Natural killer cell (primary cell): Measurements from ENCODE around the gene STX8. TPM values are rescaled to one million over a fixed set of nuclear protein-coding genes. Genes with fewer than 3 reads are reported as not detected.
"Not testable (repeated sequence)": the region's sequence is repeated elsewhere in the genome, so short reads cannot be mapped to it uniquely, and the experiment has no call there.

Experiments
- ATAC-seq, 3 donors: fragments of 150-1000 bp in 2 of 3; fragments of 200-7000 bp in 1 of 3; cut with Tn5 transposase; 1 replicate in 1 of 3; 2 replicates in 2 of 3; pipeline ENCODE4 v1.10.0; 2021; ENCODE audit warnings: mild to moderate bottlenecking in 2 of 3, moderate library complexity in 2 of 3
- DNase-seq, 2 donors: peaks; one replicate each; pipeline versions ENCODE4 v3.0.0 to v3.0.0-alpha.2; 2013 to 2021; ENCODE audit warnings: mixed read lengths in 1 of 2
- H3K27ac ChIP-seq: one replicate; pipeline ENCODE4 v1.5.1; 2013; ENCODE audit warnings: mild to moderate bottlenecking, low read length
- H3K27me3 ChIP-seq: one replicate; pipeline ENCODE4 v1.6.1; 2013; ENCODE audit warnings: low read length; ENCODE audit not compliant: control insufficient read depth, insufficient read depth
- H3K36me3 ChIP-seq: one replicate; pipeline ENCODE4 v1.6.1; 2013; ENCODE audit warnings: low read length; ENCODE audit not compliant: control insufficient read depth, insufficient read depth
- H3K4me1 ChIP-seq: one replicate; pipeline ENCODE4 v1.6.1; 2013; ENCODE audit warnings: low read length; ENCODE audit not compliant: control insufficient read depth, insufficient read depth
- H3K4me3 ChIP-seq: one replicate; pipeline ENCODE4 v1.5.1; 2013; ENCODE audit warnings: low read length
- H3K9me3 ChIP-seq: one replicate; pipeline ENCODE4 v1.6.1; 2013; ENCODE audit warnings: low read length; ENCODE audit not compliant: control insufficient read depth, insufficient read depth
- H3K27ac Mint-ChIP-seq, 2 donors: one replicate each; pipeline ENCODE4 v1.8.0; 2022; ENCODE audit warnings: mild to moderate bottlenecking in 2 of 2, mixed read lengths in 2 of 2, moderate library complexity in 1 of 2
- H3K27me3 Mint-ChIP-seq, 2 donors: one replicate each; pipeline ENCODE4 v1.8.0; 2022; ENCODE audit warnings: low read depth in 2 of 2, mixed read lengths in 2 of 2
- H3K36me3 Mint-ChIP-seq: one replicate; pipeline ENCODE4 v1.8.0; 2022; ENCODE audit warnings: mixed read lengths
- H3K4me1 Mint-ChIP-seq, 2 donors: one replicate each; pipeline ENCODE4 v1.8.0; 2022; ENCODE audit warnings: mixed read lengths in 2 of 2
- H3K4me3 Mint-ChIP-seq: one replicate; pipeline ENCODE4 v1.8.0; 2022; ENCODE audit warnings: mild to moderate bottlenecking, moderate library complexity, mixed read lengths
- H3K9me3 Mint-ChIP-seq, 2 donors: one replicate each; pipeline ENCODE4 v1.8.0; 2022; ENCODE audit warnings: mixed read lengths in 2 of 2
- CTCF ChIP-seq: fragments of 200-600 bp; IDR thresholded peaks from one replicate; pipeline ENCODE4 v1.8.0; 2022; ENCODE audit warnings: antibody characterized with exemption
- WGBS: methylation state at CpG from one replicate; pipeline ENCODE4 v1.1.7; 2013; ENCODE audit warnings: missing lambda C conversion rate; ENCODE audit not compliant: insufficient coverage; 5-methylcytosine and 5-hydroxymethylcytosine counted together
- intact Hi-C: fragments of 100-400 bp; cut with micrococcal nuclease; formaldehyde crosslinking; loops from one replicate; pipeline ENCODE4 v1.14.2; 2022
- total RNA-seq, 4 donors: library from RNA; stranded (reverse); fragments of 120-200 nt in 1 of 4; gene quantifications; one replicate each; pipeline versions ENCODE4 v1.2.3 to v1.2.4, GENCODE V29; 2013 to 2022

The STX8 gene
- total RNA-seq, 3 donors from 2014 or later (not counting 1 experiment from before 2014, with no cell fraction given): 96.3 to 141 (median 120) TPM

GRCh38 chr17:9380361-9380760, 195.3 kb downstream of the STX8 start:
- H3K36me3 ChIP-seq: peaks cover 4% of the 10 kb centered on the region
- H3K4me1 ChIP-seq: no peaks in the 10 kb centered on the region
- no peak for DNase-seq
- H3K27ac ChIP-seq: no peak overlapping the region
- H3K4me1 Mint-ChIP-seq: peaks cover 5 to 9% of the 10 kb centered on the region in 2 donors
- no peaks in the 10 kb centered on the region for H3K27me3 ChIP-seq
- TF ChIP-seq CTCF: no peak
- H3K9me3 Mint-ChIP-seq: no peaks in the 10 kb centered on the region
- ATAC-seq: no peak
- peaks cover 3% of the 10 kb centered on the region for H3K9me3 ChIP-seq
- no peaks in the 10 kb centered on the region for H3K27me3 Mint-ChIP-seq
- WGBS: 100% methylated on average over 1 of the region's 4 CpGs
- intact Hi-C loops: no loop called here
- H3K4me3 Mint-ChIP-seq: no peak overlapping the region
- H3K27ac Mint-ChIP-seq: peak overlapping the region in 1 of 2 donors; percentile 62
- H3K4me3 ChIP-seq: no peak overlapping the region
- H3K36me3 Mint-ChIP-seq: peaks cover 9% of the 10 kb centered on the region

GRCh38 chr17:9376177-9376576, 199.4 kb downstream of the STX8 start:
- H3K27ac Mint-ChIP-seq, ATAC-seq, H3K4me3 Mint-ChIP-seq, H3K36me3 Mint-ChIP-seq, DNase-seq, H3K36me3 ChIP-seq, H3K9me3 ChIP-seq, H3K27ac ChIP-seq, H3K27me3 Mint-ChIP-seq, H3K4me1 ChIP-seq, H3K9me3 Mint-ChIP-seq, H3K4me3 ChIP-seq, intact Hi-C loops, H3K4me1 Mint-ChIP-seq, H3K27me3 ChIP-seq: not testable (repeated sequence)
- 96% methylated on average over 9 of the region's 9 CpGs for WGBS

DNA sequence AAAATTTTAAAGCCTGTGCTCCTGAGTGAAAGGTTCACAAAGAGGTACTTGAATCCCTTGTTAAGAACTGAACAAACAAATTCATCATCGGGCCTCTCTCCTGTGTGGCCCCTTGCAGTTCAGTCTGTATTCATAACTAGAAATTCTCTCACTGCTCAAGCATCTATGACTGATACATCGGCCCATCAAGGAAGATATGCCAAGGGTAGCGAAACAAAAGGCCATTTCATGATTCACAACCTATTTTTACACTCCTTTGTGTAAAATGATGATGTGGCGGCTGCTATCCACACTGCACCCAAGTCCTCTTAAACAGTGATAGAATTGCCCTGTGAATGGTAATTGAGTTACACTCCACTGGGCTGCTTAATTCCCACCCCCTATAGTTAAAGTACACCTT, 204.6 kb downstream of the STX8 start:
- Mint-ChIP-seq H3K4me1 (peaks cover 28 to 29% of the 10 kb centered on the region in 2 donors), H3K36me3 (no peaks in the 10 kb centered on the region), H3K4me3 (no peak overlapping the region), H3K27ac (peak overlapping the region in 1 of 2 donors; percentile 40), H3K27me3 (no peaks in the 10 kb centered on the region), H3K9me3 (no peaks in the 10 kb centered on the region)
- H3K4me3 ChIP-seq: no peak overlapping the region
- no peaks in the 10 kb centered on the region for H3K27me3 ChIP-seq
- no peak overlapping the region for H3K27ac ChIP-seq
- 75% methylated on average over 2 of the region's 4 CpGs for WGBS
- intact Hi-C loops: no loop called here
- no peak for TF ChIP-seq CTCF
- H3K9me3 ChIP-seq: no peaks in the 10 kb centered on the region
- H3K36me3 ChIP-seq: no peaks in the 10 kb centered on the region
- no peaks in the 10 kb centered on the region for H3K4me1 ChIP-seq
- DNase-seq: no peak
- ATAC-seq: no peak

DNA sequence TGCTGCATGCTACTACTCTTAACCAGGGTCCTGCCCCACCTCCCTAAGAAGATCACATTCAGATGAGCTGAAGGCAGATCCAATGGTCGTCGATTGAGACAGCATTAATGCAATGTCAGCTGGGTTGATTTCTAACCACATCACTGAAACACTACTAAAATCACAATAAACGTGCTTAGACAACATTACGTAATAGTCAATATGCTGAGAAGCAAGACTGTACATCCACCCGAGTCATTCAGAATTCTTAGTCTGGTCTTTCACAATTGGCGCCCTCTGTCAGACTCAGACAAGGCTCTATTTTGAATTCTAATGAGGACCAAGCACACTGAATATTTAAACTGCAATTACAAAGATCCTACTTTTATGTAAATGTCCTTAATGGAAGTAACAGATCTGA, 205.2 kb downstream of the STX8 start:
- Mint-ChIP-seq H3K4me3 (no peak overlapping the region), H3K4me1 (peaks cover 29 to 30% of the 10 kb centered on the region in 2 donors), H3K9me3 (no peaks in the 10 kb centered on the region), H3K27me3 (no peaks in the 10 kb centered on the region), H3K27ac (peak overlapping the region in 1 of 2 donors; percentile 40), H3K36me3 (no peaks in the 10 kb centered on the region)
- intact Hi-C loops: no loop called here
- no peak overlapping the region for H3K4me3 ChIP-seq
- no peaks in the 10 kb centered on the region for H3K9me3 ChIP-seq
- H3K4me1 ChIP-seq: no peaks in the 10 kb centered on the region
- ATAC-seq (no peak), DNase-seq (no peak)
- H3K27ac ChIP-seq: no peak overlapping the region
- no peaks in the 10 kb centered on the region for H3K27me3 ChIP-seq
- H3K36me3 ChIP-seq: no peaks in the 10 kb centered on the region
- TF ChIP-seq CTCF: no peak
- WGBS: 85% methylated on average over 6 of the region's 6 CpGs
